ENCODE data around the gene RPL26. TPM values are rescaled to one million over a fixed set of nuclear protein-coding genes. Genes with fewer than 3 reads are reported as not detected.
A peak's percentile ranks its signal among the peaks of the same experiment; 100 is the strongest.

RPL26 gene
- total RNA-seq: 1,000 to 10,000 TPM in 3 of 4 donors, 100 to 1,000 TPM in 1; 994 to 1,548 (median 1,386) TPM
- polyA plus RNA-seq: 1,000 to 10,000 TPM; 2,500 to 4,614 (median 2,501) TPM
- long read RNA-seq, donor 1, transcript RPL26-214 (4 exons, 528 nt): major isoform, 201 of 218 reads
- long read RNA-seq, donor 1, partial matches to known transcripts: 5 of 218 reads
- long read RNA-seq, donor 1, other reads (novel, unspliced or antisense): 9 of 218 reads
- long read RNA-seq, donor 2, transcript RPL26-214 (4 exons, 528 nt): major isoform, 280 of 292 reads
- long read RNA-seq, donor 2, partial matches to known transcripts: 3 of 292 reads
- long read RNA-seq, donor 2, other reads (novel, unspliced or antisense): 4 of 292 reads

DNA sequence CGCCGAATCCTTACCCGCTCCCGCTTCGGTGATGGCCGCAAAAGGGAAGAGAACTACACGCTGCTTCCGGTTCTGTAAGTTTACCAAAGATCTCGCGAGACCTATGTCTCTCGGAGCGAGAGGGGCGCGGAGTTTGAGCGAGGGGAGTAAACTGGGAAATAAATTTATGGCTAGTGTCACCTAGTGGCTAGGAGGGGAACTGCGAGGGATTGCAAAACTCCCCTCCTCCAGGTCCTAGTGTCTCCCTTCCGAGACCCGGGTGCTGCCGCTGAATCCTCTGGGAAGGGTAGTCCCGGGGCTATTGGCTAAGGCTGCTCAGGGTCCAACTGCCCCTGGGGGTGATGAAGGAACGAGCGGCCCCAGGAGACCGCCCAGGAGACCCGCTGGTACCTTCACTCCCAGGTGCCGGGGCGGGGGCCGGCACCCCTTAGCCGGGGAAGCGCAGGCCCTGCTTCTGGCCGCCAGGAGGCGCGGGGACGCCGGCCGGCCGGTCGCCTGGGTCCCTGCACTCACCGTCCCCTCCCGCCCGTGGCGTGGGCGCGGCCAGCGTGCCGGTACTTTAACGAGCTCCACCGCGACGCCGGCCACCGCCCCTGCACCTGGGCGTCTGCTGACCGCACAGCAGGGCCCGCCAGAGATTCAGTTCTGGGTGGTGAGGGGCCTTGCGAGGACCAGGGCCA is at the start of gene RPL26:
Gene RPL26, minus strand, starts transcription at position 51 of the 680 bp plus-strand sequence. CDS start 883 bp downstream, outside the sequence.
- WGBS, 3 donors: 0 to 1% (median 0%) methylated on average over 39 to 55 of the region's 55 CpGs
- Histone ChIP-seq H3K4me3 (peak within 1 kb of the TSS; percentile 71), H3K9me3 (no peaks in the 10 kb centered on the region), H3K4me1 (peaks cover 18% of the 10 kb centered on the region), H3K36me3 (ENCODE audit: insufficient read depth in 1 of 2, low read depth in 1 of 2) (peaks cover 16 to 37% of the 10 kb centered on the region in 2 donors), H3K27me3 (ENCODE audit: insufficient read depth in 3 of 3, low read length in 2 of 3) (no peaks in the 10 kb centered on the region), H3K27ac (peak within 1 kb of the TSS; percentile 79)
- intact Hi-C loops (cut with DNase I): no loop called here
- ATAC-seq: peak; percentile 92 to 93 (median 93)
- TF ChIP-seq, protein P1, sequence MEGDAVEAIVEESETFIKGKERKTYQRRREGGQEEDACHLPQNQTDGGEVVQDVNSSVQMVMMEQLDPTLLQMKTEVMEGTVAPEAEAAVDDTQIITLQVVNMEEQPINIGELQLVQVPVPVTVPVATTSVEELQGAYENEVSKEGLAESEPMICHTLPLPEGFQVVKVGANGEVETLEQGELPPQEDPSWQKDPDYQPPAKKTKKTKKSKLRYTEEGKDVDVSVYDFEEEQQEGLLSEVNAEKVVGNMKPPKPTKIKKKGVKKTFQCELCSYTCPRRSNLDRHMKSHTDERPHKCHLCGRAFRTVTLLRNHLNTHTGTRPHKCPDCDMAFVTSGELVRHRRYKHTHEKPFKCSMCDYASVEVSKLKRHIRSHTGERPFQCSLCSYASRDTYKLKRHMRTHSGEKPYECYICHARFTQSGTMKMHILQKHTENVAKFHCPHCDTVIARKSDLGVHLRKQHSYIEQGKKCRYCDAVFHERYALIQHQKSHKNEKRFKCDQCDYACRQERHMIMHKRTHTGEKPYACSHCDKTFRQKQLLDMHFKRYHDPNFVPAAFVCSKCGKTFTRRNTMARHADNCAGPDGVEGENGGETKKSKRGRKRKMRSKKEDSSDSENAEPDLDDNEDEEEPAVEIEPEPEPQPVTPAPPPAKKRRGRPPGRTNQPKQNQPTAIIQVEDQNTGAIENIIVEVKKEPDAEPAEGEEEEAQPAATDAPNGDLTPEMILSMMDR (IDR thresholded peaks at IDR 0.05): peak; percentile 99
- peak; percentile 95 to 97 for DNase-seq

DNA sequence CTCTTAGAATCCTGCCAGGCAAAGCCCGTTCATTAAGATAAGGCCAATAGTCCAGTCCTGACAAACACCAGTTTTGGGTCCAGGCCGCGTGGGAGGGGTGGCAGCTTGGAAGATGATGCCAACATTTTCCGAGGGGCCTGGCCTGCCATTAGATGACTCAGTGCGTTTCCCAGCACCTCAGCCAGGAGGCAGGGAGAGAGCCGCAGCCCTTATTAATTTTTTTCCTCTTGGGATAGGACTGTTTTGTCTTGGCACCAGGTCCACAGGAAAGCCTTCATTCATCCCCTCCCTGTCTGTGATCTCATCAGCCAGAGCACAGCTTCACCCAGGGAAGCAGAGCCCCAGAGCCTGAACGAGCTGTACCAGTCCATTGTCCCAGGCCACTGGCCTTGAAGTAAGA is 48.0 kb upstream of the RPL26 start:
- Histone ChIP-seq H3K4me3 (no peak overlapping the region), H3K27ac (no peak overlapping the region), H3K27me3 (ENCODE audit: insufficient read depth in 3 of 3, low read length in 2 of 3) (no peaks in the 10 kb centered on the region), H3K9me3 (no peaks in the 10 kb centered on the region), H3K36me3 (ENCODE audit: insufficient read depth in 1 of 2, low read depth in 1 of 2) (no peaks in the 10 kb centered on the region), H3K4me1 (no peaks in the 10 kb centered on the region)
- WGBS, 3 donors: 30 to 58% (median 35%) methylated on average over 7 of the region's 7 CpGs
- ATAC-seq: no peak
- TF ChIP-seq, protein P1 (IDR thresholded peaks at IDR 0.05): no peak
- intact Hi-C loops (cut with DNase I): no loop called here
- peak; percentile 71 to 73 for DNase-seq

DNA sequence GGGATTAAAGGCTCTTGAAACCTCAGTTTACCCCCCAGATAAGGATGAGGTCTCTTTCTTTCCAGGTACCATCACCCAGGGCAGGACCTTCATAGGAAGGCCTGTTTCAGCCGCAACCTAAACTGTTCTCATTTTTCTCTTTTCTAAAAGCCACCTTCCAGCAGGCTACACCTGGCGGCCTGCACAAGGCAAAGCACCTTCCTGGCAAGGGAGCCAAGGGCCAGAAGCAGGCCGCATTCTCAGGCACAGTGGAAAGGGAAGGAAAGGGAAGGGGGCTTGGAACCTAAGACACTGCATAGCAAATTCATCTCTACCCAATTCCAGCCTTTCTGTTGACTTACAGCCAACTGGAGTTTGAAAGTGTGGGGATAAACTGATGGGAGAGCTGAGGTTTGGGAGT is 43.8 kb upstream of the RPL26 start:
- Histone ChIP-seq H3K9me3 (no peaks in the 10 kb centered on the region), H3K36me3 (ENCODE audit: insufficient read depth in 1 of 2, low read depth in 1 of 2) (no peaks in the 10 kb centered on the region), H3K27me3 (ENCODE audit: insufficient read depth in 3 of 3, low read length in 2 of 3) (peaks cover 0 to 8% (median 0%) of the 10 kb centered on the region in 3 donors), H3K4me1 (no peaks in the 10 kb centered on the region), H3K27ac (no peak overlapping the region), H3K4me3 (no peak overlapping the region)
- TF ChIP-seq, protein P1 (IDR thresholded peaks at IDR 0.05): no peak
- intact Hi-C loops (cut with DNase I): no loop called here
- WGBS, 3 donors: 88 to 93% (median 93%) methylated on average over 3 of the region's 3 CpGs
- ATAC-seq (no peak), DNase-seq (no peak)

DNA sequence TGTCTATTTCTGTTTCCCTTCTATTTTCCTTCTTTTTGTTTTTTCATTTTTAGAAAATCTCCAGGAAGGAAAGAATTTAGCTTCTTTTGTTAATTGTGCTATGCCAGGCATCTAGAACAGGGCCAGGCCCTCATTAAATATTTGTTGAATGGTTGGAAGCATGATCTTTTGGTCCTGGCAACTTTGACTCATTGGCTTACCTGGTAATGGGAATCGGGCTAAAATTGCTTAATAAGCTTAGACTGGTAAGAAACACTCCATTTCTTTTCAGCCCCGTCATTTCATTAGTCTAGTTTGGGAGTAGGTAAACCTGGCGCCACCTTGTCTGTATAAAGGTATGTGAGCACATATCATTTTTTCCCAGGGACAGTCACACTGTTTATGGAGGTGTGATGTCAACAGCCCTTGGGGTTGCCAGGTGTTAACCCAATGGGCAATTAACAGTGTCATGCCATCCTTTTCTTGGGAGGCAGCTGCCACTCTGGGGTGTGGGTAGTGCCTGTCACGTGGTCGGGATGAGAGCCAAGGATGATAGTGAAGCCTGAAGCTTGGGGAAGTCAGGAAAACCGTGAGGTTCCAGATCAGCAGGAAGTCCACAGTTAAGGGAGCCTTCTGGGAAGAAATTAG is 43.2 kb upstream of the RPL26 start:
- no peak for DNase-seq
- Histone ChIP-seq H3K27ac (no peak overlapping the region), H3K9me3 (no peaks in the 10 kb centered on the region), H3K4me1 (no peaks in the 10 kb centered on the region), H3K36me3 (ENCODE audit: insufficient read depth in 1 of 2, low read depth in 1 of 2) (no peaks in the 10 kb centered on the region), H3K4me3 (no peak overlapping the region), H3K27me3 (ENCODE audit: insufficient read depth in 3 of 3, low read length in 2 of 3) (peaks cover 0 to 8% (median 0%) of the 10 kb centered on the region in 3 donors)
- intact Hi-C loops (cut with DNase I): no loop called here
- WGBS, 3 donors: 51 to 71% (median 65%) methylated on average over 6 of the region's 6 CpGs
- TF ChIP-seq, protein P1 (IDR thresholded peaks at IDR 0.05): no peak
- no peak for ATAC-seq

Data from psoas muscle (tissue), 8 donors.